Stimulated activated CD8-positive, alpha-beta memory T cell treated with anti-CD3 and anti-CD28 coated beads, Interleukin-15, amount 100 ng/mL, for 4 hours (primary cell): ENCODE results near the gene NTNG2.

Experiments used
- DNase-seq, 2 donors: peaks; one replicate each; pipeline ENCODE4 v3.0.0-alpha.2; 2020; ENCODE audit warnings: low read depth in 2 of 2

Gene NTNG2

GRCh38 chr9:132171702-132172101 is 9.8 kb downstream of the NTNG2 start:
- DNase-seq, result no peak

- no peak for DNase-seq
Observed at GRCh38 chr9:132172185-132172584, 10.3 kb downstream of the NTNG2 start.

GRCh38 chr9:132175431-132175830 is 13.6 kb downstream of the NTNG2 start:
- DNase-seq, result no peak

- DNase-seq, result no peak
Observed at GRCh38 chr9:132176338-132176737, 14.5 kb downstream of the NTNG2 start.

- DNase-seq, result no peak
Observed at GRCh38 chr9:132181796-132182313, 20.0 kb downstream of the NTNG2 start.

- DNase-seq, result no peak
Observed at GRCh38 chr9:132182314-132183091, 20.6 kb downstream of the NTNG2 start.

- no peak for DNase-seq
Observed at GRCh38 chr9:132183134-132183533, 21.3 kb downstream of the NTNG2 start.

GRCh38 chr9:132183715-132184114 is 21.9 kb downstream of the NTNG2 start:
- no peak for DNase-seq

GRCh38 chr9:132184124-132184523 is 22.3 kb downstream of the NTNG2 start:
- no peak for DNase-seq

- no peak for DNase-seq
Observed at GRCh38 chr9:132185073-132186009, 23.5 kb downstream of the NTNG2 start.

- DNase-seq, result no peak
Observed at GRCh38 chr9:132187121-132187620, 25.3 kb downstream of the NTNG2 start.

GRCh38 chr9:132190966-132191365 is 29.1 kb downstream of the NTNG2 start:
- no peak for DNase-seq

- DNase-seq, result no peak
Observed at GRCh38 chr9:132192728-132193127, 30.9 kb downstream of the NTNG2 start.

- DNase-seq, result no peak
Observed at GRCh38 chr9:132193227-132194124, 31.6 kb downstream of the NTNG2 start.

- no peak for DNase-seq
Observed at GRCh38 chr9:132194508-132194907, 32.6 kb downstream of the NTNG2 start.

GRCh38 chr9:132197315-132197714 is 35.5 kb downstream of the NTNG2 start:
- no peak for DNase-seq

- no peak for DNase-seq
Observed at GRCh38 chr9:132197856-132198550, 36.1 kb downstream of the NTNG2 start.

GRCh38 chr9:132199056-132199455 is 37.2 kb downstream of the NTNG2 start:
- DNase-seq, result no peak

GRCh38 chr9:132200706-132201105 is 38.8 kb downstream of the NTNG2 start:
- no peak for DNase-seq

GRCh38 chr9:132201139-132201538 is 39.3 kb downstream of the NTNG2 start:
- DNase-seq, result no peak
